SH-SY5Y (cell line): ENCODE measurements around the gene PGR.

ENCODE experiments used
- GATA2 ChIP-seq: IDR thresholded peaks from 2 replicates; pipeline ENCODE4 v1.6.1; 2011; ENCODE audit warnings: mild to moderate bottlenecking, low read depth, low read length
- GATA3 ChIP-seq: IDR thresholded peaks from 2 replicates; pipeline ENCODE4 v1.6.1; 2011; ENCODE audit warnings: low read depth, mild to moderate bottlenecking, low read length, moderate library complexity

GRCh38 chr11:101034076-101034475 is 95.5 kb downstream of the PGR start:
- no peak for TF ChIP-seq GATA2
- no peak for TF ChIP-seq GATA3
